Measurements from ENCODE around the gene GABRP. TPM values are rescaled to one million over a fixed set of nuclear protein-coding genes. Genes with fewer than 3 reads are reported as not detected.

Gene GABRP
- total RNA-seq, 1 experiment from 2014 or later: not detected

DNA sequence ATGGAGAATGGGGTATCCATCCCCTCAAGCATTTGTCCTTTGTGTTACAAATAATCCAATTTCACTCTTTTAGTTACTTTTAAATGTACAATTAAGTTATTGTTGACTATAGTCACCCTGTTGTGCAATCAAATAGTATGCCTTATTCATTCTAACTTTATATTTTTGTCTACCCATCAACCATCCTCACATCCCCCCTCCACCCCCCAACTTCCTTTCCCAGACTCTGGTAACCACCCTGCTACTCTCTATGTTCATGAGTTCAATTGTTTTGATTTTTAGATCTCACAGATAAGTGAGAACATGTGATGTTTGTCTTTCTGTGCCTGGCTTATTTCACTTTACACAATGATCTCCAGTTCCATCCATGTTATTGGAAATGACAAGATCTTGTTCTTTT, 62.9 kb downstream of the GABRP start:
- H3K27me3 ChIP-seq (ENCODE audit: control insufficient read depth, insufficient read depth, low read length): no peaks in the 10 kb centered on the region
- H3K4me3 ChIP-seq (ENCODE audit: low read depth in 2 of 2, low read length in 2 of 2): no peak overlapping the region
- CTCF ChIA-PET: no interaction called here
- no peak for DNase-seq (ENCODE audit: low read depth, low spot score)
- ATAC-seq: no peak
- no peak for TF ChIP-seq POLR2AphosphoS5 (IDR thresholded peaks at IDR 0.05; ENCODE audit: low read depth, low read length)
- TF ChIP-seq SIN3A (IDR thresholded peaks at IDR 0.05; ENCODE audit: borderline replicate concordance, insufficient read depth, low read depth, low read length): no peak
- no peak for TF ChIP-seq TCF7L2 (IDR thresholded peaks at IDR 0.05; ENCODE audit: low read depth, low read length)
- TF ChIP-seq, protein P1, sequence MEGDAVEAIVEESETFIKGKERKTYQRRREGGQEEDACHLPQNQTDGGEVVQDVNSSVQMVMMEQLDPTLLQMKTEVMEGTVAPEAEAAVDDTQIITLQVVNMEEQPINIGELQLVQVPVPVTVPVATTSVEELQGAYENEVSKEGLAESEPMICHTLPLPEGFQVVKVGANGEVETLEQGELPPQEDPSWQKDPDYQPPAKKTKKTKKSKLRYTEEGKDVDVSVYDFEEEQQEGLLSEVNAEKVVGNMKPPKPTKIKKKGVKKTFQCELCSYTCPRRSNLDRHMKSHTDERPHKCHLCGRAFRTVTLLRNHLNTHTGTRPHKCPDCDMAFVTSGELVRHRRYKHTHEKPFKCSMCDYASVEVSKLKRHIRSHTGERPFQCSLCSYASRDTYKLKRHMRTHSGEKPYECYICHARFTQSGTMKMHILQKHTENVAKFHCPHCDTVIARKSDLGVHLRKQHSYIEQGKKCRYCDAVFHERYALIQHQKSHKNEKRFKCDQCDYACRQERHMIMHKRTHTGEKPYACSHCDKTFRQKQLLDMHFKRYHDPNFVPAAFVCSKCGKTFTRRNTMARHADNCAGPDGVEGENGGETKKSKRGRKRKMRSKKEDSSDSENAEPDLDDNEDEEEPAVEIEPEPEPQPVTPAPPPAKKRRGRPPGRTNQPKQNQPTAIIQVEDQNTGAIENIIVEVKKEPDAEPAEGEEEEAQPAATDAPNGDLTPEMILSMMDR (IDR thresholded peaks at IDR 0.05): no peak
- TF ChIP-seq, protein P2, sequence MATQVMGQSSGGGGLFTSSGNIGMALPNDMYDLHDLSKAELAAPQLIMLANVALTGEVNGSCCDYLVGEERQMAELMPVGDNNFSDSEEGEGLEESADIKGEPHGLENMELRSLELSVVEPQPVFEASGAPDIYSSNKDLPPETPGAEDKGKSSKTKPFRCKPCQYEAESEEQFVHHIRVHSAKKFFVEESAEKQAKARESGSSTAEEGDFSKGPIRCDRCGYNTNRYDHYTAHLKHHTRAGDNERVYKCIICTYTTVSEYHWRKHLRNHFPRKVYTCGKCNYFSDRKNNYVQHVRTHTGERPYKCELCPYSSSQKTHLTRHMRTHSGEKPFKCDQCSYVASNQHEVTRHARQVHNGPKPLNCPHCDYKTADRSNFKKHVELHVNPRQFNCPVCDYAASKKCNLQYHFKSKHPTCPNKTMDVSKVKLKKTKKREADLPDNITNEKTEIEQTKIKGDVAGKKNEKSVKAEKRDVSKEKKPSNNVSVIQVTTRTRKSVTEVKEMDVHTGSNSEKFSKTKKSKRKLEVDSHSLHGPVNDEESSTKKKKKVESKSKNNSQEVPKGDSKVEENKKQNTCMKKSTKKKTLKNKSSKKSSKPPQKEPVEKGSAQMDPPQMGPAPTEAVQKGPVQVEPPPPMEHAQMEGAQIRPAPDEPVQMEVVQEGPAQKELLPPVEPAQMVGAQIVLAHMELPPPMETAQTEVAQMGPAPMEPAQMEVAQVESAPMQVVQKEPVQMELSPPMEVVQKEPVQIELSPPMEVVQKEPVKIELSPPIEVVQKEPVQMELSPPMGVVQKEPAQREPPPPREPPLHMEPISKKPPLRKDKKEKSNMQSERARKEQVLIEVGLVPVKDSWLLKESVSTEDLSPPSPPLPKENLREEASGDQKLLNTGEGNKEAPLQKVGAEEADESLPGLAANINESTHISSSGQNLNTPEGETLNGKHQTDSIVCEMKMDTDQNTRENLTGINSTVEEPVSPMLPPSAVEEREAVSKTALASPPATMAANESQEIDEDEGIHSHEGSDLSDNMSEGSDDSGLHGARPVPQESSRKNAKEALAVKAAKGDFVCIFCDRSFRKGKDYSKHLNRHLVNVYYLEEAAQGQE (IDR thresholded peaks at IDR 0.05; ENCODE audit: insufficient read depth in 1 of 2, low read depth in 2 of 2, low read length in 1 of 2): no peak
- intact Hi-C loops (cut with micrococcal nuclease; ENCODE audit: unreplicated experiment): no loop called here
- no peaks in the 10 kb centered on the region for H3K9me3 ChIP-seq (ENCODE audit: control insufficient read depth, insufficient read depth, low read depth, low read length)
- no peak overlapping the region for H3K27ac ChIP-seq (ENCODE audit: low read length)
- no peaks in the 10 kb centered on the region for H3K4me1 ChIP-seq (ENCODE audit: control insufficient read depth, insufficient read depth, low read length)
- in situ Hi-C loops (cut with HindIII; ENCODE audit: low pct_unique_long_range_greater_than_20kb, low sequenced_read_pairs): no loop called here
- H3K36me3 ChIP-seq (ENCODE audit: control insufficient read depth, insufficient read depth, low read length): no peaks in the 10 kb centered on the region
- POLR2A ChIA-PET: no interaction called here
- BruUV-seq (replicated peaks): no TSS peak

DNA sequence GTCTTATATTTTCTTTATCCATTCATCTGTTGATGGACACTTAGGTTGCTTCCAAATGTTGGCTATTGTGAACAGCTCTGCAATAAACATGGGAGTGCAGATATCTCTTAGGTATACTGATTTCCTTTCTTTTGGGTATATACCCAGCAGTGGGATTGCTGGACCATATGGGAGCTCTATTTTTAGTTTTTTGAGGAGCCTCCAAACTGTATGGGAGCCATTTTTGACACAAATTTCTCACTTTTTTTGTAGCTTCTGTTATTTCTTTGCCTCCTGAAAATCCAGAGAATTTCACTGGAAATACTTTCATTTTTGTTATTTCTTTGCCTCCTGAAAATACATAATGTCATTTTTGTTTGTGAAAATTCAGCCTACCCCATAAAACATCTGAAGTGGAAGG, 63.3 kb downstream of the GABRP start:
- Histone ChIP-seq H3K27ac (ENCODE audit: low read length) (no peak overlapping the region), H3K36me3 (ENCODE audit: control insufficient read depth, insufficient read depth, low read length) (no peaks in the 10 kb centered on the region), H3K4me3 (ENCODE audit: low read depth in 2 of 2, low read length in 2 of 2) (no peak overlapping the region), H3K27me3 (ENCODE audit: control insufficient read depth, insufficient read depth, low read length) (no peaks in the 10 kb centered on the region), H3K4me1 (ENCODE audit: control insufficient read depth, insufficient read depth, low read length) (no peaks in the 10 kb centered on the region), H3K9me3 (ENCODE audit: control insufficient read depth, insufficient read depth, low read depth, low read length) (no peaks in the 10 kb centered on the region)
- DNase-seq (ENCODE audit: low read depth, low spot score): no peak
- ChIA-PET POLR2A (no interaction called here), CTCF (no interaction called here)
- BruUV-seq (replicated peaks): no TSS peak
- in situ Hi-C loops (cut with HindIII; ENCODE audit: low pct_unique_long_range_greater_than_20kb, low sequenced_read_pairs): no loop called here
- no peak for ATAC-seq
- intact Hi-C loops (cut with micrococcal nuclease; ENCODE audit: unreplicated experiment): no loop called here
- no peak for TF ChIP-seq TCF7L2 (IDR thresholded peaks at IDR 0.05; ENCODE audit: low read depth, low read length)
- no peak for TF ChIP-seq SIN3A (IDR thresholded peaks at IDR 0.05; ENCODE audit: borderline replicate concordance, insufficient read depth, low read depth, low read length)
- TF ChIP-seq POLR2AphosphoS5 (IDR thresholded peaks at IDR 0.05; ENCODE audit: low read depth, low read length): no peak
- TF ChIP-seq, protein P2 (IDR thresholded peaks at IDR 0.05; ENCODE audit: insufficient read depth in 1 of 2, low read depth in 2 of 2, low read length in 1 of 2): no peak
- TF ChIP-seq, protein P1 (IDR thresholded peaks at IDR 0.05): no peak

Data from Panc1 (cell line).